ENCODE measurements around the gene GAA.

The GAA gene

DNA sequence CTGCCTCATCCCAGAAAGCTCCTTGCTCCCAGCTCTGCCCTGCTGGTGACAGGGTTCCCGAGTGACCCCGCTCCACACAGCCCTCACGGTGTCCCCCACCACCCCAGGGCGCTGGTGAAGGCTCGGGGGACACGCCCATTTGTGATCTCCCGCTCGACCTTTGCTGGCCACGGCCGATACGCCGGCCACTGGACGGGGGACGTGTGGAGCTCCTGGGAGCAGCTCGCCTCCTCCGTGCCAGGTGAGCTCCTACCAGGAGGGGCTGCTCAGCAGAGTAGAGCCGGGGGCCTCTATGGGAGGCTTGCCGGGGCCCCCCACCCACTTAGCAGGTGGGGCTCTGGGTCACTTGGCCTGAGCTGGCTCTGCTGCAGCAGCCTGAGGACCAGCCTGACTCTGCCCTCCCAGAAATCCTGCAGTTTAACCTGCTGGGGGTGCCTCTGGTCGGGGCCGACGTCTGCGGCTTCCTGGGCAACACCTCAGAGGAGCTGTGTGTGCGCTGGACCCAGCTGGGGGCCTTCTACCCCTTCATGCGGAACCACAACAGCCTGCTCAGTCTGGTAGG is 11.2 kb downstream of the GAA start:
- FAIRE-seq = no peak
- no peak for DNase-seq (ENCODE audit: insufficient read length, low spot score)
- no peak for TF ChIP-seq POLR2A (IDR thresholded peaks at IDR 0.05; ENCODE audit: low read depth, low read length)

DNA sequence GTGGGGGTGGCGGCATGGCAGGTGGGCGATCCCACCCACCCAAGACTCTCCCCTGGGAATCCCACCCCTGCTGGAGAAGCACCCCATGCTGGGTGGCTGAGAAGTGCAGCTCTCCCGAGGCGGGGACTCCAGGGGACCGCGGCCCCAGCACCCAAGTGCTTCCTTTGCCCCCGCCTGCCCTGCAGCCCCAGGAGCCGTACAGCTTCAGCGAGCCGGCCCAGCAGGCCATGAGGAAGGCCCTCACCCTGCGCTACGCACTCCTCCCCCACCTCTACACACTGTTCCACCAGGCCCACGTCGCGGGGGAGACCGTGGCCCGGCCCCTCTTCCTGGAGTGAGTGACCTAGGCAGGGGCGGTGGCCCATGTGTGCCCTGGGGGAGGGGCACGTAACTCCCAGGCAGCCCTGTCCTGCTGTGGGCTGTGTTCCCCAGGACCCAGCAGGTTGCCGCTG is 11.7 kb downstream of the GAA start:
- no peak for FAIRE-seq
- no peak for TF ChIP-seq POLR2A (IDR thresholded peaks at IDR 0.05; ENCODE audit: low read depth, low read length)
- no peak for DNase-seq (ENCODE audit: insufficient read length, low spot score)

DNA sequence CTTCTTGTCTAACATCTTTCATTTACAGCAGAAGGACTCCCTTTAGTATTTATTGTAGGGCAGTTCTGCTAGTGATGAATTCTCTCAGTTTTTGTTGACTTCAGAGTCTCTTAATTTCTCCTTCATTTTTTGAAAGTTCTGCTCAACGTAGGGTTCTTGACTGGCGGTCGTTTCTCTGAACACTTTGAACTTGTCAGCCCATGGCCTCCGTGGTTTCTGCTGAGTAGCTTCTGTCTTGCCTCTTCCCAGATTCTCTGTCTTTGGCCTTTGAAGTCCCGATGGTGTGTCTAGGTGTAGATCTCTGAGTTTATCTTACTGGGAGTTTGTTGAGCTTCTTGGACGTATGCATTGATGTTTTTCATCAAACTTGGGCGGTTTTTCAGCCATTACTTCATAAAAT is 13.4 kb downstream of the GAA start:
- DNase-seq (ENCODE audit: insufficient read length, low spot score) = no peak
- FAIRE-seq = no peak
- no peak for TF ChIP-seq POLR2A (IDR thresholded peaks at IDR 0.05; ENCODE audit: low read depth, low read length)

DNA sequence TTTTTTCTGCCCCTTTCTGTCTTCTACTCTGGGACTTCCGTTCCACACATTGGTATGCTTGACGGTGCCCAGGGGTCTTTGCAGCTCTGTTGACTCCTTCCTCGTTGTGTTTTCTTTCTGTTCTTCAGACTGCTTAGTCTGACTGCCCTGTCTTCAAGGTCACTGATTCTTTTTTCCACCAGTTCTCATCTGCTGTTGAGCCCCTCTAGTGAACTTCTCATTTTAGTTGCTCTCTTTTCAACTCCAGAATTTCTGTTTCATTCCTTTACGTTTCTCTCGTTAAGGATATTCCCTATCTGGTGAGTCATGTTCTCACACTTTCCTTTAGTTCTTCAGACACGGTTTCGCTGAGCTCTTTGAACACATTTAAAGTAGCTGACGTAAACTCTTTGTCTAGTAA is 13.8 kb downstream of the GAA start:
- no peak for DNase-seq (ENCODE audit: insufficient read length, low spot score)
- no peak for TF ChIP-seq POLR2A (IDR thresholded peaks at IDR 0.05; ENCODE audit: low read depth, low read length)
- FAIRE-seq = no peak

DNA sequence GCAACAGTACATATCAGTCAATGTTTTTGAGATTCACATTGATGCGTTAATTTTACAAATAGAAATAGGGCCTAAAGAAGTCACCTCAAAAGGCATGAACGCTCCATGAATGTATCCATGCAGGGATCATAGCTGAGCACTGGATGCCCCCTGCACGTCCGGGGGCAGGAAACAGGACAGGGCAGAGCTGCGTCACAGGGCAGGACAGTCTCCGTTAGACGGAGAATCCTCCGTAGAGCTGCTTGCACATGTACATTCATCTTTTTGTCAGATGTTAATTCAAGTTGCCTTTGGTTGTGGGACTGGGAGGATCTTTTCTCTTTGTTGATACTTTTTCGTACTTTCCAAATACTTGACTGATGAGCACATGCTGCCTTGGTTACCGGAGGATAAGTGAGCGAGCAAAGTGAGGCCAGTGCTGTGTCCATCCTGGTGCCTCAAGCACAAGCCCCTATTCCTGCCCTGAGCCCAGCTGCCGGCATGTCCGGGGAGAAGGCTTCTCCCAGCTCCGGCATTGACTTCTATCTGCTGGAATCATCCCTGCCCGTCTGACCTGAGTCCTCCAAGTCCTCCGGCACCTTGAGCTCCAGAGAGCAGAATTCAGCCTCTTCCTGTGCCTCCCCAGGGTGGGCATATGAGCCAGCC is 15.0 kb downstream of the GAA start:
- TF ChIP-seq POLR2A (IDR thresholded peaks at IDR 0.05; ENCODE audit: low read depth, low read length) = no peak
- no peak for FAIRE-seq
- DNase-seq (ENCODE audit: insufficient read length, low spot score) = no peak

DNA sequence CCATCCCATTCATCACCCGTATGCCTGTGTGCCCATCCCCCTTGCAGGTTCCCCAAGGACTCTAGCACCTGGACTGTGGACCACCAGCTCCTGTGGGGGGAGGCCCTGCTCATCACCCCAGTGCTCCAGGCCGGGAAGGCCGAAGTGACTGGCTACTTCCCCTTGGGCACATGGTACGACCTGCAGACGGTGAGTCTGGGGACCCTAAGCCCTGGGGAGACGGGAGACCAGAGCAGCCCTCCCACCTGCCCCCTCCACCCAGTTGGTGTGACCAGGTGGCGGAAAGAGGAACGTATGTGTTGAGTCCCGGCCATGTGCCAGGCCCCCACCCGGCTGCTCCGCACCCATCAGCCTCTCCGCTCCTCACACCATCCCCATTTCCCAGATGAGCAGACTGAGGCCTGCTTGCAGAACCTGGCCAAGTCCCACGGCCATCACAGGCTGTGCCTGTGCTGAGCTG is 15.6 kb downstream of the GAA start:
- no peak for TF ChIP-seq POLR2A (IDR thresholded peaks at IDR 0.05; ENCODE audit: low read depth, low read length)
- no peak for FAIRE-seq

DNA sequence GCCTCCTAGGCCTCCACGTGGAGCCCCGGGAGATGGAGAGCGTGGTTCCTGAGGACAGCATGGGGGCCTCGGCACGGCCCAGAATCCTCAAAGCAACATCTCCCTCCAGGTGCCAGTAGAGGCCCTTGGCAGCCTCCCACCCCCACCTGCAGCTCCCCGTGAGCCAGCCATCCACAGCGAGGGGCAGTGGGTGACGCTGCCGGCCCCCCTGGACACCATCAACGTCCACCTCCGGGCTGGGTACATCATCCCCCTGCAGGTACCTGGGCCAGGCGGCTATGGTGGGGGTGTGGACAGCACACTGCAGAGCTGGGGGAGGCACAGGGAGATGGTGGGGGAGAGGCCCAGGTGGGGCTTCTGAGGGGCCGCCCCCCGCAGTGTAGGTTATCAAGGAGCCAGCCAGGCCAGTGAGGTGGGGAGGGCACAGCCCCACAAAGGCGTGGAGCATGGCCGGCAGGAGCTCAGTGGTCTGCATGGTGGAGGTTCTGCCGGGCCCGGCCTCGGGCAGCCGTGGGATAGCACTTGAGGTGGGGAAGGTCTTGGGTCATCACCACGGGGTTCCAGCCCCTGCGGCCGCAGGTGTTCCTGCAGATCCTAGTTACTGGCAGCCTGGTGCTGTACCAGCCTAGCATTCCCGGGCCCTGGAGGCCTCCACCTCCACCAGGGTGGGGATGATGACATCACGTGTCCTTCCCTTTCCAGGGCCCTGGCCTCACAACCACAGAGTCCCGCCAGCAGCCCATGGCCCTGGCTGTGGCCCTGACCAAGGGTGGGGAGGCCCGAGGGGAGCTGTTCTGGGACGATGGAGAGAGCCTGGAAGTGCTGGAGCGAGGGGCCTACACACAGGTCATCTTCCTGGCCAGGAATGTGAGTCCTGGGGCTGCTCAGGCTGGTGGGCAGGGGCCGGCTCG is 16.4 kb downstream of the GAA start:
- FAIRE-seq (no peak), DNase-seq (ENCODE audit: insufficient read length, low spot score) (no peak)
- no peak for TF ChIP-seq POLR2A (IDR thresholded peaks at IDR 0.05; ENCODE audit: low read depth, low read length)

More for the DNA sequence above, 15.6 kb downstream of the GAA start:
- no peak for DNase-seq (ENCODE audit: insufficient read length, low spot score)

DNA sequence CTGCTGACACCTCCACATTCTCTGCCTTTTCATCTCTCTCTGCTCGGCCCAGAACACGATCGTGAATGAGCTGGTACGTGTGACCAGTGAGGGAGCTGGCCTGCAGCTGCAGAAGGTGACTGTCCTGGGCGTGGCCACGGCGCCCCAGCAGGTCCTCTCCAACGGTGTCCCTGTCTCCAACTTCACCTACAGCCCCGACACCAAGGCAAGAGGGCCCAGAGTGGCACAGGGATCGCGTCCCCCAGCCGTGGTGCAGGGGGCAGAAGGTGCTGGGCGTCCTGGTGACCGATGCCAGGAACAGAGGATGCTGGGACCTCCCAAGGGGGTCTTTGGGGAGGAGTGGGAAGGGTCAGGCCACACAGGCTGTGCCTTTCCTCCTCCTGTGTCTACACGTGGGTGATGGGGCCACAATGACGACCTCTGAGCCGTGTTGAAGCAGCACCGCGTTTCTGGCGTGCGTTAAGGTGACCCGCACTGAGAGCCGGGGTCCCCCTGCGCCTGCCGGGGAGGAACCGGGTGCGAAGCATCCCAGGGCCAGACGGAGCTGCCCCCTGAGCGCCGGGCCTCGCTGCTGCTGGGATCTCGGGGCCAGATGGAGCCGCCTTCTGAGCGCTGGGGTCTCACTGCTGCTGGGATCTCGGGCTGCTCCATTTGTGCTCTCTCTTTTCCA is 17.4 kb downstream of the GAA start:
- DNase-seq (ENCODE audit: insufficient read length, low spot score) = no peak
- no peak for FAIRE-seq

DNA sequence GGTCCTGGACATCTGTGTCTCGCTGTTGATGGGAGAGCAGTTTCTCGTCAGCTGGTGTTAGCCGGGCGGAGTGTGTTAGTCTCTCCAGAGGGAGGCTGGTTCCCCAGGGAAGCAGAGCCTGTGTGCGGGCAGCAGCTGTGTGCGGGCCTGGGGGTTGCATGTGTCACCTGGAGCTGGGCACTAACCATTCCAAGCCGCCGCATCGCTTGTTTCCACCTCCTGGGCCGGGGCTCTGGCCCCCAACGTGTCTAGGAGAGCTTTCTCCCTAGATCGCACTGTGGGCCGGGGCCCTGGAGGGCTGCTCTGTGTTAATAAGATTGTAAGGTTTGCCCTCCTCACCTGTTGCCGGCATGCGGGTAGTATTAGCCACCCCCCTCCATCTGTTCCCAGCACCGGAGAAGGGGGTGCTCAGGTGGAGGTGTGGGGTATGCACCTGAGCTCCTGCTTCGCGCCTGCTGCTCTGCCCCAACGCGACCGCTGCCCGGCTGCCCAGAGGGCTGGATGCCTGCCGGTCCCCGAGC is 17.9 kb downstream of the GAA start:
- DNase-seq (ENCODE audit: insufficient read length, low spot score) (no peak), FAIRE-seq (no peak)
- no peak for TF ChIP-seq POLR2A (IDR thresholded peaks at IDR 0.05; ENCODE audit: low read depth, low read length)

More for the DNA sequence above, 17.4 kb downstream of the GAA start:
- TF ChIP-seq POLR2A (IDR thresholded peaks at IDR 0.05; ENCODE audit: low read depth, low read length) = no peak

DNA sequence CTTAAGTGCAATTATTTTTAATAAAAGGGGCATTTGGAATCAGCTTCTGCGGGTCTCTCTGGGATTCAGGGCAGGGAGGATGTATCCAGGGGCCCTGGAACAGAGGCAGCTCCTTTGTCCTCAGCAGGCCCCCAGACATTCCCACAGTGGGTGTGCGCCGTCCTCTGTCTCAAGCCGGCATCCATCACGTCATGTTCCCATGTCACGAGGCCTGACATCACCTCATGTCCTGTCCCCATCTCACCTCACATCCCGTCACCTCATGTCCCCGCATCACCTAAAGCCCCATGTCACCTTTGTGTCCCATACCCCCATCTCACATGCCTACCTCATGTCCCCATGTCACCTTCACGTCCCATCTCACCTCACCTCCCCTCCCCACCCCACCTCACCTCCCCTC is 18.5 kb downstream of the GAA start:
- FAIRE-seq (no peak), DNase-seq (ENCODE audit: insufficient read length, low spot score) (no peak)
- TF ChIP-seq POLR2A (IDR thresholded peaks at IDR 0.05; ENCODE audit: low read depth, low read length) = no peak

DNA sequence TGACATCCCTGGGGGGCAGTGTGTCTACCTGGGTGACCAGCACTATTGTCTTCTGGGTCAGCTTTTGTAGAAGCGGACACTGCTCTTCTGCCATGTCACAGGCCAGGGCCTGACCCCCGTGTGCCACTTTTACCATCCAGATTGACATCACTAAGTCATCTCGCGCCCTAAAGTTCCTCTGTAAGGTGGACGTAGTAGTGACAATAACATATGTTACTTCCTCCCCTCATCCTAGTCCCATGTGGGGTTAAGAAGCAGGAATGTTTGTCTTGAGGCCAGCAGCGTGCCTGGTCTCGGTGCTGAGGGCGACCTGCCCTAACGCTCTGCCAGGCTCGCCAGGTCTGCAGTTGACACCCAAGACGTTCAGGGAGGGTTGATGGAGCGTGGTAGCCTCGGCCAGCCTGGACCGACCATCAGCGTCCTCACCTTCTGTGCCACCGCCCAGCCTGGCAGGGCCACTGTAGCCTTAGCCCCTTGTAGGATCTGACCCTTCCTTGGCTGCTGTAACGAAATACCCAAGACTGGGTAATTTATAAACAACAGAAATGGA is 20.7 kb downstream of the GAA start:
- FAIRE-seq (no peak), DNase-seq (ENCODE audit: insufficient read length, low spot score) (no peak)
- no peak for TF ChIP-seq POLR2A (IDR thresholded peaks at IDR 0.05; ENCODE audit: low read depth, low read length)

DNA sequence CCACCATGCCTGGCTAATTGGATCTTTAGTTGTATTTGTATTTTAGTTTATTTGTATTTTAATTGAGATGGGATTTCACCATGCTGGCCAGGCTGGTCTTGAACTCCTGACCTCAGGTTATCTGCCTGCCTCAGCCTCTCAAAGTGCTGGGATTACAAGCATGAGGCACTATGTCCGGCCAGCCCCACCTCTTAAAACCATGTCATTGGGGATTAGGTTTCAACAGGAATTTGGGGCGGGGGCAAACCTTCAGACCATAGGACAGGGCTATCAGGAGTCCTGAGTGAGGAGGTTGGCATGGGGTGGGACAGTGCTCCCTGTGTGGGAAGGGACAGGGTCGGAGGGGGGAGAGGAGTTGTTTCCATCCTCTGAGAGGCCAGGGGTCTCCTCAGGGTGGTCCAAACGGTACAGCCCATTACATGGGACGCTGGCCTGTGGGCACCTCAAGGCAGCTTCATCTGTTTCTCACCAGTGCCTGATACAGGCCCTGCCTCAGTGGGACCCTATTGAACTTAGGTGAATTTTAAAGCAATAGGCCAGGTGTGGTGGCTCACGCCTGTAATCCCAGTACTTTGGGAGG is 21.6 kb downstream of the GAA start:
- DNase-seq (ENCODE audit: insufficient read length, low spot score) (no peak), FAIRE-seq (no peak)
- no peak for TF ChIP-seq POLR2A (IDR thresholded peaks at IDR 0.05; ENCODE audit: low read depth, low read length)

DNA sequence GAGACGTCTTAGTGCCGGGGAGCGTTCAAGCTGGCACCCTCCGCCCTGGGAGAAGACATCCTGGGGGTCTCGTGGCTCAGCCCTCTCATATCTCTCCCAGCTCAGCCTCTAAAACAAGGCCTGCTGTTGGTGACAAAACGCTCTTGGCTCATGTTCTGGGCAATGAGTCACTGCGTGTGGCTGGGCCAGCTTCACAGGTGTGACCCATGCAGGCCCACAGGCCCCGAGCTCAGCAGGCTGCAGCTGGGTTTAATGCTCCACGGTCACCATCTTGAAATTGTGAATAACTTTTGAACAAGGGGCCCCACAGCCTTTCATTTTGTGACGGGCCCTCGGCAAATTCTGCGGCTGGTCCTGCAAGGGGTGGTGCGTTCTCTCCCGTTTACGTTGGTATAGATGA is 22.4 kb downstream of the GAA start:
- FAIRE-seq (no peak), DNase-seq (ENCODE audit: insufficient read length, low spot score) (no peak)
- no peak for TF ChIP-seq POLR2A (IDR thresholded peaks at IDR 0.05; ENCODE audit: low read depth, low read length)
